Loucy (cell line): ENCODE measurements around the gene ANKRD18A.

Source experiments
- H2AFZ ChIP-seq: fragments of 200-600 bp; sonication (generic); 2 replicates; pipeline ENCODE4 v1.6.0; 2016; ENCODE audit warnings: antibody characterized with exemption, mild to moderate bottlenecking, low read length, moderate library complexity
- H3F3A ChIP-seq: fragments of 200-600 bp; 2 replicates; pipeline ENCODE4 v1.6.0; 2016; ENCODE audit warnings: antibody characterized with exemption, low read depth, mild to moderate bottlenecking
- H3K27me3 ChIP-seq: fragments of 200-600 bp; sonication (generic); 2 replicates; pipeline ENCODE4 v1.6.1; 2014; ENCODE audit warnings: low read length, mild to moderate bottlenecking; ENCODE audit not compliant: insufficient read depth, poor library complexity, severe bottlenecking
- H3K36me3 ChIP-seq: fragments of 200-600 bp; sonication (generic); 2 replicates; pipeline ENCODE4 v1.6.1; 2016; ENCODE audit warnings: low read length; ENCODE audit not compliant: insufficient read depth
- H3K4me1 ChIP-seq: fragments of 200-600 bp; sonication (generic); 2 replicates; pipeline ENCODE4 v1.5.1; 2014; ENCODE audit warnings: low read length, mild to moderate bottlenecking; ENCODE audit not compliant: insufficient read depth, poor library complexity, severe bottlenecking
- H3K4me2 ChIP-seq: fragments of 200-600 bp; sonication (generic); 2 replicates; pipeline ENCODE4 v1.6.0; 2014; ENCODE audit warnings: antibody characterized with exemption, low read length, low read depth, mild to moderate bottlenecking; ENCODE audit not compliant: poor library complexity, severe bottlenecking
- H3K4me3 ChIP-seq: fragments of 200-600 bp; sonication (generic); 2 replicates; pipeline ENCODE4 v1.5.1; 2014; ENCODE audit warnings: low read length, mild to moderate bottlenecking, mixed read lengths; ENCODE audit not compliant: poor library complexity, severe bottlenecking
- H3K79me2 ChIP-seq: fragments of 200-600 bp; sonication (generic); 2 replicates; pipeline ENCODE4 v1.6.1; 2014; ENCODE audit warnings: low read length; ENCODE audit not compliant: insufficient read depth
- H3K9ac ChIP-seq: fragments of 200-600 bp; sonication (generic); 2 replicates; pipeline ENCODE4 v1.6.0; 2014; ENCODE audit warnings: mild to moderate bottlenecking, low read depth, low read length, moderate library complexity; ENCODE audit not compliant: poor library complexity, severe bottlenecking
- H3K9me2 ChIP-seq: fragments of 200-600 bp; sonication (generic); replicated peaks from 2 replicates; pipeline ENCODE4 v1.6.1; 2016; ENCODE audit warnings: low read depth, low read length, mixed read lengths
- H3K9me3 ChIP-seq: fragments of 200-600 bp; sonication (generic); 2 replicates; pipeline ENCODE4 v1.6.1; 2014; ENCODE audit warnings: mild to moderate bottlenecking, antibody characterized with exemption, low read length, low read depth; ENCODE audit not compliant: insufficient read depth
- H4K20me1 ChIP-seq: fragments of 200-600 bp; sonication (generic); 2 replicates; pipeline ENCODE4 v1.6.0; 2014; ENCODE audit warnings: antibody characterized with exemption, low read length, mild to moderate bottlenecking; ENCODE audit not compliant: insufficient read depth, poor library complexity, severe bottlenecking
- EZH2phosphoT487 ChIP-seq: fragments of 200-600 bp; IDR thresholded peaks from 2 replicates; pipeline ENCODE4 v1.6.1; 2018; ENCODE audit warnings: antibody characterized with exemption, mild to moderate bottlenecking, moderate library complexity, borderline replicate concordance
- TF ChIP-seq, protein P1 (sequence below): fragments of 200-600 bp; sonication (generic); conservative IDR thresholded peaks from 2 replicates; pipeline ENCODE4 v1.5.1; 2014; ENCODE audit warnings: mild to moderate bottlenecking, antibody characterized with exemption, low read length

ANKRD18A gene

DNA sequence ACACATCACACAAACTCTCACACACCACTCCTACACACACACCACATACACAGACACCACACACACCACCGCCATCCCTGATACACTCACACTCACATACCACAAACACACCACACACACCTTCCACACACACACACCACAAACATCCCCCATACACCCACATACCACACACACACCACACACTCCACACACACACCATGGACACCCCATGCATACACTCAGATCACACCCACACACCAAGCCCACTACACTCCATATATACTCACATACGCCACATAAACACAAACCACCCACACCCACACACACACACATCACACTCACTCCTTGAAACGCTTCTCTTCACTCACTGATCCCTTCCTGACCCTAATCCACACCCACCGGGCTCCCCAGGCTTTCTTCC is 9.1 kb upstream of the ANKRD18A start:
- Histone ChIP-seq H3K9me3 (no peaks in the 10 kb centered on the region), H4K20me1 (no peaks in the 10 kb centered on the region), H3K79me2 (no peaks in the 10 kb centered on the region), H3K9me2 (no peaks in the 10 kb centered on the region), H3K36me3 (no peaks in the 10 kb centered on the region), H3K4me3 (no peak overlapping the region), H2AFZ (no peak overlapping the region), H3F3A (no peaks in the 10 kb centered on the region), H3K4me2 (no peak overlapping the region), H3K4me1 (no peaks in the 10 kb centered on the region), H3K27me3 (no peaks in the 10 kb centered on the region), H3K9ac (no peak overlapping the region)
- TF ChIP-seq EZH2phosphoT487: no peak
- TF ChIP-seq, protein P1, sequence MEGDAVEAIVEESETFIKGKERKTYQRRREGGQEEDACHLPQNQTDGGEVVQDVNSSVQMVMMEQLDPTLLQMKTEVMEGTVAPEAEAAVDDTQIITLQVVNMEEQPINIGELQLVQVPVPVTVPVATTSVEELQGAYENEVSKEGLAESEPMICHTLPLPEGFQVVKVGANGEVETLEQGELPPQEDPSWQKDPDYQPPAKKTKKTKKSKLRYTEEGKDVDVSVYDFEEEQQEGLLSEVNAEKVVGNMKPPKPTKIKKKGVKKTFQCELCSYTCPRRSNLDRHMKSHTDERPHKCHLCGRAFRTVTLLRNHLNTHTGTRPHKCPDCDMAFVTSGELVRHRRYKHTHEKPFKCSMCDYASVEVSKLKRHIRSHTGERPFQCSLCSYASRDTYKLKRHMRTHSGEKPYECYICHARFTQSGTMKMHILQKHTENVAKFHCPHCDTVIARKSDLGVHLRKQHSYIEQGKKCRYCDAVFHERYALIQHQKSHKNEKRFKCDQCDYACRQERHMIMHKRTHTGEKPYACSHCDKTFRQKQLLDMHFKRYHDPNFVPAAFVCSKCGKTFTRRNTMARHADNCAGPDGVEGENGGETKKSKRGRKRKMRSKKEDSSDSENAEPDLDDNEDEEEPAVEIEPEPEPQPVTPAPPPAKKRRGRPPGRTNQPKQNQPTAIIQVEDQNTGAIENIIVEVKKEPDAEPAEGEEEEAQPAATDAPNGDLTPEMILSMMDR: no peak

DNA sequence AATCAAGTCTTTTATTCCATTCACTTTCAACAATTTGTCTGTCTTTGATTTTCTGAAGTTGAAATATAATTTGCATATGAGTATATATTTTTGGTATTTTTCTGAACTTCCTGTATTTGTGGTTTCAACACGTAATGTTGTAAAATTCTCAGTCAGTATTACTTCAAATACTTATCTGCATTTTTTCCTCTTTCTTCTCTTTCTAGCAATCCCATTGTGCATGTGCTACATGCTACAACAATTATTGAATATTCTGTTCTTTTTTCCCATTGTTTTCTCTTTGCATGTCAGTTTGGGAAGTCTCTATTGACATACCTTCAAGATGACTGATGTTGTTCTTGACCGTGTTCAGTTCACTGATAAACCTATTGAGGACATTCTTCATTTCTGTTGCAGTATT is 5.6 kb upstream of the ANKRD18A start:
- Histone ChIP-seq H3K4me3 (no peak overlapping the region), H3K9me2 (no peaks in the 10 kb centered on the region), H3K4me2 (no peak overlapping the region), H3K4me1 (no peaks in the 10 kb centered on the region), H3K79me2 (no peaks in the 10 kb centered on the region), H3K9ac (no peak overlapping the region), H3K27me3 (no peaks in the 10 kb centered on the region), H3K36me3 (no peaks in the 10 kb centered on the region), H4K20me1 (no peaks in the 10 kb centered on the region), H3K9me3 (no peaks in the 10 kb centered on the region; the same call in 1 of the 2 replicates), H2AFZ (no peak overlapping the region), H3F3A (no peaks in the 10 kb centered on the region)
- no peak for TF ChIP-seq EZH2phosphoT487
- TF ChIP-seq, protein P1: no peak

DNA sequence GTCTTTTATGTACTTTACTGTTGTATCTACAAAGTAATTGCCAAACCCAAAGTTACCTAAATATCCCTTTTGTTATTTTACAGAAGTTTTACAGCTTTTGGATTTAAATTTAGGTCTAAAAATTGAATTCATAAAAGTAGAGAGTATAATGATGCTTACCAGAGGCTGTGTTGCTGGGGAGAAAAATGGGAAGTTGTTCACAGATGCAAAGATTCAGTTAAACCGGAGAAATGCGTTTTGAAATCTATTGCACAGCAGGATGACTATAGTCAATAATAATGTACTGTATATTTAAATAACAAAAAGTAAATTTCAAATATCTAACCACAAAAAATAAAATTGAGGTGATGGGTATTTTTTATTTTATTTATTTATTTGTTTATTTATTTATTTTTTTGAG is 2.6 kb upstream of the ANKRD18A start:
- H3K9ac ChIP-seq: no peak overlapping the region
- no peaks in the 10 kb centered on the region for H3F3A ChIP-seq
- no peak for TF ChIP-seq EZH2phosphoT487
- TF ChIP-seq, protein P1: no peak
- H3K9me3 ChIP-seq: no peaks in the 10 kb centered on the region; the same call in 1 of the 2 replicates
- H3K4me3 ChIP-seq: no peak overlapping the region
- H3K9me2 ChIP-seq: no peaks in the 10 kb centered on the region
- H4K20me1 ChIP-seq: no peaks in the 10 kb centered on the region
- H3K4me1 ChIP-seq: no peaks in the 10 kb centered on the region
- H3K36me3 ChIP-seq: no peaks in the 10 kb centered on the region
- H3K4me2 ChIP-seq: no peak overlapping the region
- no peak overlapping the region for H2AFZ ChIP-seq
- no peaks in the 10 kb centered on the region for H3K79me2 ChIP-seq
- no peaks in the 10 kb centered on the region for H3K27me3 ChIP-seq
